Inferior parietal cortex (tissue), 1 donor: Measurements from ENCODE around the gene IGSF9.

Experiments
- DNase-seq: peaks from one replicate; pipeline ENCODE4 v3.0.0-alpha.2; 2016; ENCODE audit errors: extremely low spot score

The IGSF9 gene

GRCh38 chr1:159945483-159946241, at the start of gene IGSF9:
TSS of gene IGSF9 (minus strand) at chr1:159945613. CDS start at chr1:159943454, 2,159 bp downstream.
- DNase-seq: peak; percentile 57

GRCh38 chr1:159994896-159995295, 49.5 kb upstream of the IGSF9 start:
- DNase-seq: no peak

DNA sequence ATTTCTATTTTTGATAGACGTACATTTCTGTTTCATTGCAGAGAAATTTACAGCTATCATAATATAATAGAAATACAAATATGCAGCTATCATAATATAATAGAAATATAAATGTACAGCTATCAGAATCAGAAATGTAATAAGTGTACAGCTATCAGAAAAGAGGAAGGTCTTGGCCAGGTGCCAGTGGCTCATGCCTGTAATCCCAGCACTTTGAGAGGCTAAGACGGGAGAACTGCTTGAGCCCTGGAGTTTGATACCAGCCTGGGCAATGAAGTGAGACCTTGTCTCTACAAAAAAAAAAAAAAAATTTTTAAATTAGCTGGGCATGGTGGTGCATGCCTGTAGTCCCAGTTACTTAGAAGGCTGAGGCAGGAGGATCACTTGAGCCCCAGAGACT, 48.5 kb upstream of the IGSF9 start:
- DNase-seq: no peak

- no peak for DNase-seq
Observed at GRCh38 chr1:159992161-159992560, 46.7 kb upstream of the IGSF9 start.

DNA sequence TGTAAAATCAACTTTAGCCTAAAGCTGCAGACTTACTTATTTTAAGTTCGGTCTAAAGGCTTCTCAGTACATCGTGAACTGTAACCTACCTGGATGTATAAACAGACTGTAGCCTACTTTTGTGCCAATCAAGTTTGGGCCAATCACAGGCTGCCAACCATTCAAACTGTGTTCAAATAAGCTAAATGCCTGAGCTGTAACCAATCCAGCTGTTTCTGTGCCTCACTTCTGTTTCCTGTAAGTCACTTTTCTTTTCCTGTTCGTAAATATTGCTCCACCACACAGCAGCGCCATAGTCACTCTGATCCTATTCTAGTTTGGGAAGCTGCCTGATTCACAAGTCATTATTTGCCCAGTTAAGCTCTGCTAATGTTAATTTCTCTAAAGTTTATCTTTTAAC, 46.1 kb upstream of the IGSF9 start:
- DNase-seq: no peak

- no peak for DNase-seq
Observed at GRCh38 chr1:159990005-159990404, 44.6 kb upstream of the IGSF9 start.

GRCh38 chr1:159989581-159989980, 44.2 kb upstream of the IGSF9 start:
- no peak for DNase-seq

DNA sequence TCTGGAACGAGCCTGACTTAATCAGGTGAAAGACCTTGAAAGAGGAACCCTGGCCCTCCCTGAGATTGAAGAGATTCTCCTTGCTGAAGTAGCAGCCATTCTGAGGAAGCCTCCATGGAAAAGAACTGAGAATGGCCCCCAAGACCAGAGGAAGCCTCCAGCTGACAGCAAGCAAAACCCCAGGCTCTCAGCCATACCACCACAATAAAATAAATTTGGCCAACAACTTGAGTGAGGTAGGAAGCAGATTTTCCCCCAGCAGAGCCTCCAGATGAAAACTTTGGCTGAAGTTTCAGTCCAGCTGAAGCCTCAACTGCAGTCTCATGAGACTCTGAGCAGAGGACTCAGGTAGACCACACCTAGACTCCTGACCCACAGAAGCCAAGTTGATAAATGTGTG, 42.6 kb upstream of the IGSF9 start:
- no peak for DNase-seq

GRCh38 chr1:159987186-159987585, 41.8 kb upstream of the IGSF9 start:
- DNase-seq: no peak

DNA sequence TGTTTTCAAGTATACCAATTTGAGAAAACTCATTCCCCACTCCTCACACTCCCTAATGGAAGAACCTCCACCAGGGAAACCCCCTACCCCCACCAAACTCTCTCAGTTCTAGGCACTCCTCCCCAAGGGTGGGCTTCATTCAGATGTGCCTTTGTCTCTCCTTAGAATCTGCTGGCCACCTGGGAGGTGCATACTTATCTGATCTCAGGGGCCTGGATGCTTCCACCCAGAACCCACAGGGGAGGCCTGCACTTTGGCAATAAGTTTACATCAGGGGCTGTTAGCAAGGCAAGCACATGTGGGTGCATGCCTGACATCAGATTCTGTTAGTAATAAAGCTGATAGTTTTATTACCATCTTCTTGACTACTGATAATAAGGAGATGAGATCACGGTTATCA, 41.1 kb upstream of the IGSF9 start:
- no peak for DNase-seq

GRCh38 chr1:159986093-159986492, 40.7 kb upstream of the IGSF9 start:
- no peak for DNase-seq

GRCh38 chr1:159985473-159985872, 40.1 kb upstream of the IGSF9 start:
- no peak for DNase-seq

GRCh38 chr1:159983681-159984080, 38.3 kb upstream of the IGSF9 start:
- no peak for DNase-seq

- no peak for DNase-seq
Observed at GRCh38 chr1:159982280-159982679, 36.9 kb upstream of the IGSF9 start.

DNA sequence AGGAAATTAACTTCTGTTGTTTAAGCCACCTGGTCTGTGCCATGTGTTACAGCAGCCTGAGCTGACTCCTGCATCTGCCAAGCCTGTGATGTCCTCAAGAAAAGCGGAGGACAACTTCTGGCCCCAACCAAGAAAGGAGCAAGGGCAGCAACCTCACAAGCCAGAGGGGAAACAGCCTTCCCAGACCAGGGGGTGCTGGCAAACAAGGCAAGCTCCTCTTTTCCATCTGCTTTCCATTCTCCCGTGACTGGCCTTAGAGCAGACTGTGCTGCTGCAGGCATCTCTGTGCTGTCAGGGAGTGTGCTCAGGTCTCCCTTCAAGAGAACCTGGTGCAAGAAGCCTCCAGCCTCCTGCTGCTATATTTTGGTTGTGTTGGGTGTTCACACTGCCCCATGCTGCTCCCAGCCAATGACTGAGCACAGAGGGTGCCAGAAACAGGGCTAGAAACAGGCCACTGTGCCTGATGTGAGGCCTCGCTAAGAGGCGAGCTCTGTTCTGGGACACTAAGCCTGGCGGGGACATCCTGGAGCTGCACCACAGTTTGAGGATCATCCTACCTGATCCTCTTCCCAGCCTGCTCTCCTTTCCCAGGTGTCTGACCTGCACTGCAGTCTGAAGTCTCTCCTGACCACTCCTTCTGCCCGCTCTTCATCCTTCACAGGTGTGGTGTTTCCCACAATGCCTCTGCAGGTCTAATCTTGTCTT, 36.1 kb upstream of the IGSF9 start:
- no peak for DNase-seq

GRCh38 chr1:159980786-159981185, 35.4 kb upstream of the IGSF9 start:
- DNase-seq: no peak

DNA sequence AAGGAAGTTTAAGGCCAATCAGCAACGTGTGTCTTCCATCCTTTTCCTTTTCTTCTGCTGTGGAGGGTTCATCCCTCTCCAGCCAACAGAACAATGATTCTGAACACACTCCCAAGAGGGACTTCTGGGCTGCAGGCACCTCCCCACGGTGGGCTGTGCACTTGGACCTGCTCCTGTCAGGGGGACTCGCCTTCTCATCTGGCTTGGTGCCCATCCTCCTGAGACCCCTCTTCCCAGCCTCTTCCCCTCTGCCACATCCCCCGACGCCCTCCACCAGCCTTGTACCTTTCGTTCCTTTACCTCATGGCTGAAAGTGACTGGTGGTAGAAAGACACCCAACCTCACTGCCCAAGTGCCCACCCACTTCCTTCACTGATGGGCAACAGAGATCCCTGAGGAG, 34.7 kb upstream of the IGSF9 start:
- no peak for DNase-seq

- no peak for DNase-seq
Observed at GRCh38 chr1:159979257-159979656, 33.8 kb upstream of the IGSF9 start.

- no peak for DNase-seq
Observed at GRCh38 chr1:159978107-159978398, 32.6 kb upstream of the IGSF9 start.

DNA sequence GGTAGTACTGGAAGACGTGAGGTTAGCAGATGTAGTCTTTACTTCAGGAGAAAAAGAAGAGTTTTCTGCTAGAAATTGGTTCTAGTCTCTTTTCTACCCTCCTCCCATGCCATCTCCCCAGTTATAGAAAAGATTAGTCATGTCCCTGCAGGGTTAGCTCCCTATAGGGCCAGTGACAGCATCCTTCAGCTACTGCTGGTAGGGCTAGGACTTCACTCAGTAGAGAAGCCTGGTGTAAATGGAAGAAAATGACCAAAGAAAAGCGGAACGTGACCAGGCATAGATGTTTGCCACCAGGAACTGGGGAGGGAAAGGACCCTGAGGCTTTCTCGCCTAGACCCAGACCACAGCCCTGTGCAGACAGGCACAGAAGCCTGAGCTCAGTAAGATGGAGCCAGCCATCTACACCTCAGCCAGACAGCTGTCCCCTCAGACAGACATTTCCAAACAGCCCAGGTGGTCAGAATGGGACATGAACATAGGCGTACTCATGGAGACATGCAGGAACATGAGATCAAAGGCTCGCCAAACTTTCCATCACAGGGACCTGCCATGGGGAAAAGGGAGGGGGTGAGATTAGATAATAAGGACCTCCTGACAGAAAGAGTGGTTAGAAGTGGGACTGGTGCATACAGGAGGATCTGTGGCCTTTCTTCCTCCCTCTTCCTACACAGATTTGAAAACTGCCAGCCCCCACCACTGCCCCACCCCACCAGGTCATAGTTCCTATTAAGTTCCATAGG, 32.1 kb upstream of the IGSF9 start:
- no peak for DNase-seq

DNA sequence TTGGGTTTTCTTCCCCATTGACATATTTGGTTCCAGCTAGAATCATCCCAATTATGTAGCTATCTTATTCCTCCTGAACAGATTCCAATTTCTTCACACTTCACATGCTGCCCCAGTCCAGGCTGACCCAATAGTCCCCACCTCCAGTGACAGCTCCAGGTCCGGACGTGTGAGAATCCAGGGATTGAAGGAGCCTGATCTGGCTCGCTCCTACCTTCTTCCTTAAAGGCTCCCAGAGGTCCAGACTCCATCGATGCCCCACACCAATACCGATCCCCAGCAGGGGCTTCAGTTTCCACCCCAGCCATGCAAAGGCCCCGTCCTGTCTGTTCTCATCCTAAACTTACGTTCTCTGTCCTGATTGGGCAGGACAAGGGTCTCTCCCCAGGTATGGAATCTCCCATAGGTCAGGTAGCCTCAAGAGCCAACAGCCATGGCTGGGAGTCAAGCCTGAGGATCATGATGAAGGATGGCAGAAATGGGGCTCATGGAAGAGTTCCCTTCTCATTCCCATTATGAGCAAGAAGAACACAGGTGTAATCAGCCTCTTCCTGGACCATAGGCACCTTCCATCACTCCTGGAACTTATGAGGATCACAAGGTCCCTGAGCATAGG, 29.0 kb upstream of the IGSF9 start:
- no peak for DNase-seq

GRCh38 chr1:159973350-159973940, 28.0 kb upstream of the IGSF9 start:
- no peak for DNase-seq
